Endothelial cell of umbilical vein (primary cell): Measurements from ENCODE around the gene ZW10. TPM values are rescaled to one million over a fixed set of nuclear protein-coding genes. Genes with fewer than 3 reads are reported as not detected.

Experiments used
- BruUV-seq: library from RNA; stranded (reverse); fragments of 400-500 nt; replicated peaks from 2 replicates; lab custom pipeline; 2021; lab: Mats Ljungman, UMichigan
- CTCF ChIA-PET: fragments of 300-600, 350-600 bp; sonication (Branson Sonifier 250); formaldehyde crosslinking; loops from one replicate; lab custom pipeline; 2021; ENCODE audit warnings: antibody characterized with exemption, inconsistent platforms; lab: Charles Lee
- POLR2A ChIA-PET: fragments of 300-600, 350-600 bp; sonication (Branson Sonifier 250); formaldehyde crosslinking; loops from one replicate; lab custom pipeline; 2021; ENCODE audit warnings: antibody characterized with exemption, inconsistent platforms; lab: Charles Lee
- DNase-seq: peaks from one replicate; pipeline ENCODE4 v3.0.0-alpha.2; 2011; ENCODE audit warnings: low read depth, low spot score
- FAIRE-seq: peaks from 2 replicates; lab custom pipeline; 2011; peaks lifted over from hg19 to GRCh38; lab: Jason Lieb, UNC
- H2AFZ ChIP-seq: 2 replicates; pipeline ENCODE4 v1.6.0; 2012; ENCODE audit warnings: low read depth, low read length, control low read depth, inconsistent platforms
- H3K27ac ChIP-seq: 2 replicates; pipeline ENCODE4 v1.5.1; 2011; ENCODE audit warnings: low read depth, mild to moderate bottlenecking, control low read depth, low read length, moderate library complexity; ENCODE audit not compliant: insufficient read depth
- H3K27me3 ChIP-seq, 2 experiments: 2 replicates each; pipeline versions ENCODE4 v1.6.0 to v1.6.1; 2011; ENCODE audit warnings: low read length in 2 of 2, mixed read lengths in 1 of 2; ENCODE audit not compliant: control insufficient read depth in 2 of 2, insufficient read depth in 2 of 2
- H3K36me3 ChIP-seq, 2 experiments: 2 replicates in 1 of 2; 3 replicates in 1 of 2; pipeline ENCODE4 v1.5.1; 2011; ENCODE audit warnings: low read length in 2 of 2, mild to moderate bottlenecking in 1 of 2, moderate library complexity in 1 of 2; ENCODE audit not compliant: control insufficient read depth in 2 of 2, insufficient read depth in 2 of 2; ENCODE audit errors: extremely low read depth in 1 of 2
- H3K4me1 ChIP-seq: 3 replicates; pipeline ENCODE4 v1.5.1; 2011; ENCODE audit warnings: mild to moderate bottlenecking, low read length; ENCODE audit not compliant: control insufficient read depth, insufficient read depth; ENCODE audit errors: extremely low read depth
- H3K4me2 ChIP-seq: 2 replicates; pipeline ENCODE4 v1.6.1; 2011; ENCODE audit warnings: low read length, control low read depth, mixed read lengths; ENCODE audit not compliant: insufficient read depth
- H3K4me3 ChIP-seq, 3 experiments: fragments of 200-600 bp in 1 of 3; sonication (generic), shearing (Covaris generic) in 1 of 3; replicated peaks in 1 of 3; 2 replicates each; pipeline ENCODE4 v1.5.1; 2011 to 2016; ENCODE audit warnings: control low read depth in 3 of 3, low read length in 3 of 3, mild to moderate bottlenecking in 2 of 3, inconsistent platforms in 1 of 3, low read depth in 1 of 3, moderate library complexity in 1 of 3; ENCODE audit not compliant: insufficient read depth in 1 of 3
- H3K79me2 ChIP-seq: 2 replicates; pipeline ENCODE4 v1.6.0; 2012; ENCODE audit warnings: low read length, inconsistent platforms; ENCODE audit not compliant: control insufficient read depth, insufficient read depth
- H3K9ac ChIP-seq: replicated peaks from 2 replicates; pipeline ENCODE3; 2011; ENCODE audit warnings: low read length, control low read depth; ENCODE audit not compliant: insufficient read depth; ENCODE audit errors: extremely low read depth
- H3K9me1 ChIP-seq: replicated peaks from 3 replicates; pipeline ENCODE4 v1.6.0; 2011; ENCODE audit warnings: mild to moderate bottlenecking, low read length; ENCODE audit not compliant: control insufficient read depth, insufficient read depth; ENCODE audit errors: extremely low read depth
- H3K9me3 ChIP-seq: replicated peaks from 2 replicates; pipeline ENCODE4 v1.5.1; 2012; ENCODE audit warnings: low read length, inconsistent platforms; ENCODE audit not compliant: control insufficient read depth, insufficient read depth
- H4K20me1 ChIP-seq: replicated peaks from 2 replicates; pipeline ENCODE3; 2011; ENCODE audit warnings: mild to moderate bottlenecking, low read length; ENCODE audit not compliant: control insufficient read depth, insufficient read depth; ENCODE audit errors: extremely low read depth
- EZH2 ChIP-seq: IDR thresholded peaks from 2 replicates; pipeline ENCODE4 v1.6.1; 2012; ENCODE audit warnings: borderline replicate concordance, low read depth, mild to moderate bottlenecking, moderate library complexity, low read length, inconsistent platforms; ENCODE audit not compliant: severe bottlenecking
- FOS ChIP-seq: IDR thresholded peaks from 2 replicates; pipeline ENCODE4 v1.6.1; 2011; ENCODE audit warnings: mild to moderate bottlenecking, low read length, moderate library complexity, borderline replicate concordance; ENCODE audit not compliant: insufficient read depth
- GATA2 ChIP-seq: IDR thresholded peaks from 2 replicates; pipeline ENCODE4 v1.7.0; 2011; ENCODE audit warnings: low read depth, mild to moderate bottlenecking, moderate library complexity, mixed read lengths, low read length; ENCODE audit not compliant: insufficient read length, insufficient read depth
- JUN ChIP-seq: IDR thresholded peaks from 2 replicates; pipeline ENCODE4 v1.6.1; 2011; ENCODE audit warnings: borderline replicate concordance, low read depth; ENCODE audit not compliant: insufficient read length, insufficient read depth
- POLR2AphosphoS5 ChIP-seq: IDR thresholded peaks from 2 replicates; pipeline ENCODE4 v1.6.1; 2012; ENCODE audit warnings: low read depth, mild to moderate bottlenecking, control low read depth, low read length, moderate library complexity; ENCODE audit not compliant: insufficient read depth
- dilution Hi-C: fragments of 300-500 bp; cut with MboI; formaldehyde crosslinking; loops from one replicate; pipeline ENCODE4 v1.15.0; 2019; ENCODE audit warnings: low sequenced_read_pairs; ENCODE audit not compliant: extremely low pct_ligation_motif_present
- intact Hi-C: fragments of 100-400 bp; cut with micrococcal nuclease; formaldehyde crosslinking; loops from one replicate; pipeline ENCODE4 v1.10.0; 2022
- polyA plus RNA-seq, 4 experiments: library from polyadenylated mRNA; depleted of rRNA in 3 of 4; stranded (reverse) in 3 of 4; unstranded in 1 of 4; fragments of >200 nt; gene quantifications; 2 replicates each; pipeline versions ENCODE4 v1.2.1 to v1.2.3, GENCODE V29; 2011 to 2012; ENCODE audit warnings: missing spikeins in 1 of 4
- total RNA-seq: library from RNA; stranded (reverse); gene quantifications from 2 replicates; pipeline ENCODE4 v1.2.3, GENCODE V29; 2021
- TF ChIP-seq, protein P1 (sequence below): IDR thresholded peaks from 2 replicates; pipeline ENCODE4 v1.6.1; 2011; ENCODE audit not compliant: insufficient read depth, insufficient read length
- TF ChIP-seq, protein P2 (sequence below), 2 donors: IDR thresholded peaks; 1 replicate in 1 of 2; 2 replicates in 1 of 2; pipeline ENCODE4 v1.5.1; 2011; ENCODE audit warnings: low read length in 2 of 2, mild to moderate bottlenecking in 2 of 2, moderate library complexity in 2 of 2, control low read depth in 1 of 2, inconsistent platforms in 1 of 2, low read depth in 1 of 2; ENCODE audit not compliant: insufficient read depth in 1 of 2; ENCODE audit errors: extremely low read depth in 1 of 2

ZW10 gene
- total and polyA plus RNA-seq, 2 donors (not counting 3 experiments of a cell fraction or from before 2014, with no cell fraction given) = 7.5 to 22.1 TPM

DNA sequence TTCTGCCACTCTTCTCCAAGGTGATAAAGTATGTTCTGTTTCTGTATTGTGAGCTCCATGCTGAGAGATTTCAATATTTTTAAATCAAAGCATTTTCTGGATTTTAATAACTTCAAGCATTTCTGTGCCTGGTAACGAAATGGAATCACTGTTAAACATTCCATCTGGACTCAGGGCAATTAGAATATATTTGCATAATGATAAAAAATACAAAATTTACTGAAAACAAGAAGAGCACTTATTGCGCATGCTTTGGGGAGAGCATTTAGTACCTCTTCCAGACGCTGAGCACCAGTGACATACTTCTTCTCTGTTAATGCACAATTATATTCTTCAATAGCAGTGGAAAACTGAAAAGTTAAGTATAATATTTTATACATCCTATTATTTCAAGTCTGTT, 13.3 kb downstream of the ZW10 start:
- peaks cover 23% of the 10 kb centered on the region for H3K79me2 ChIP-seq
- ChIA-PET POLR2A (no interaction called here), CTCF (interaction anchor here (1.4 kb wide), 1 partner anchor 13 kb away, joined by 5 read pairs; the partner anchor contains the start of gene ZW10)
- H3K27me3 ChIP-seq = no peaks in the 10 kb centered on the region
- H4K20me1 ChIP-seq = peaks cover 2% of the 10 kb centered on the region
- no peak overlapping the region for H3K4me3 ChIP-seq
- H3K9me3 ChIP-seq = no peaks in the 10 kb centered on the region
- peaks cover 3 to 4% of the 10 kb centered on the region in 2 experiments for H3K36me3 ChIP-seq
- no peaks in the 10 kb centered on the region for H3K9me1 ChIP-seq
- H3K4me2 ChIP-seq = no peak overlapping the region
- DNase-seq (no peak), FAIRE-seq (no peak)
- H2AFZ ChIP-seq = no peak overlapping the region
- dilution Hi-C loops (no loop called here), intact Hi-C loops (no loop called here)
- no peak overlapping the region for H3K9ac ChIP-seq
- H3K4me1 ChIP-seq = no peaks in the 10 kb centered on the region
- no peak overlapping the region for H3K27ac ChIP-seq
- no TSS peak for BruUV-seq
- TF ChIP-seq, protein P1, sequence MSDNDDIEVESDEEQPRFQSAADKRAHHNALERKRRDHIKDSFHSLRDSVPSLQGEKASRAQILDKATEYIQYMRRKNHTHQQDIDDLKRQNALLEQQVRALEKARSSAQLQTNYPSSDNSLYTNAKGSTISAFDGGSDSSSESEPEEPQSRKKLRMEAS = no peak
- TF ChIP-seq GATA2 (no peak), POLR2AphosphoS5 (no peak), FOS (no peak), JUN (no peak), EZH2 (no peak)
- TF ChIP-seq, protein P2, sequence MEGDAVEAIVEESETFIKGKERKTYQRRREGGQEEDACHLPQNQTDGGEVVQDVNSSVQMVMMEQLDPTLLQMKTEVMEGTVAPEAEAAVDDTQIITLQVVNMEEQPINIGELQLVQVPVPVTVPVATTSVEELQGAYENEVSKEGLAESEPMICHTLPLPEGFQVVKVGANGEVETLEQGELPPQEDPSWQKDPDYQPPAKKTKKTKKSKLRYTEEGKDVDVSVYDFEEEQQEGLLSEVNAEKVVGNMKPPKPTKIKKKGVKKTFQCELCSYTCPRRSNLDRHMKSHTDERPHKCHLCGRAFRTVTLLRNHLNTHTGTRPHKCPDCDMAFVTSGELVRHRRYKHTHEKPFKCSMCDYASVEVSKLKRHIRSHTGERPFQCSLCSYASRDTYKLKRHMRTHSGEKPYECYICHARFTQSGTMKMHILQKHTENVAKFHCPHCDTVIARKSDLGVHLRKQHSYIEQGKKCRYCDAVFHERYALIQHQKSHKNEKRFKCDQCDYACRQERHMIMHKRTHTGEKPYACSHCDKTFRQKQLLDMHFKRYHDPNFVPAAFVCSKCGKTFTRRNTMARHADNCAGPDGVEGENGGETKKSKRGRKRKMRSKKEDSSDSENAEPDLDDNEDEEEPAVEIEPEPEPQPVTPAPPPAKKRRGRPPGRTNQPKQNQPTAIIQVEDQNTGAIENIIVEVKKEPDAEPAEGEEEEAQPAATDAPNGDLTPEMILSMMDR (IDR thresholded peaks at IDR 0.05; ENCODE audit: extremely low read depth in 1 of 2, insufficient read depth in 1 of 2, low read depth in 1 of 2, low read length in 2 of 2) = no peak
